Fibroblast of lung (primary cell): ENCODE data around the gene SDHAF1.

Experiments
- CTCF ChIP-seq, 2 donors: IDR thresholded peaks in 1 of 2; conservative IDR thresholded peaks in 1 of 2; 1 replicate in 1 of 2; 2 replicates in 1 of 2; pipeline ENCODE4 v1.5.1; 2011 to 2012; ENCODE audit warnings: low read length in 2 of 2, control low read depth in 1 of 2, inconsistent platforms in 1 of 2, low read depth in 1 of 2, mild to moderate bottlenecking in 1 of 2
- EZH2 ChIP-seq: IDR thresholded peaks from 2 replicates; pipeline ENCODE4 v1.5.1; 2012; ENCODE audit warnings: low read length, control low read depth, mild to moderate bottlenecking; ENCODE audit errors: missing control alignments

- TF ChIP-seq CTCF (conservative IDR thresholded peaks at IDR 0.05 in 1 of 2, IDR thresholded peaks at IDR 0.05 in 1 of 2; ENCODE audit: low read depth in 1 of 2, low read length in 2 of 2) (no peak), EZH2 (no peak)
Observed at GRCh38 chr19:36041831-36042230, 46.8 kb downstream of the SDHAF1 start.
